Heart left ventricle (tissue), 13 donors: Measurements from ENCODE around the gene FBXW5.

Source experiments
- CTCF ChIP-seq, 12 donors: fragments of 200-600 bp; sonication (generic) in 4 of 12; IDR thresholded peaks; one replicate each; pipeline versions ENCODE4 v1.5.0 to v1.8.0; 2018 to 2022; ENCODE audit warnings: antibody characterized with exemption in 12 of 12, mild to moderate bottlenecking in 5 of 12
- POLR2A ChIP-seq, 2 donors: fragments of 450-650 bp; IDR thresholded peaks; one replicate each; pipeline ENCODE4 v1.6.1; 2017; ENCODE audit warnings: antibody characterized with exemption in 2 of 2, mild to moderate bottlenecking in 2 of 2, moderate library complexity in 2 of 2
- donor health status: ischemic (EF 13 %, LVEDD 7.1; RV severe dilation, severe dysfunction).
- donor health status: DM: no; HTN: yes; CAD: no.
- donor health status: DM: no; HTN: no; CAD: no.
- donor health status: ischemic (EF 25% LVEDD 6.9; RV normal size, moderate dysfunction).
- donor health status: ischemic (EF 25% LVEDD 5.7; RV mildly dilated, moderate dysfunction).
- donor health status: ischemic (EF 35%, LVEDD 5.7; RV mildly dilated, moderate dysfunction).
- donor health status: nonischemic (EF 11% LVEDD 7.7; RV severe dilation, severe dysfunction).
- donor health status: DM: yes; HTN: yes; CAD: no.
- donor health status: PGD.
- donor health status: ischemic (EF 29% LVEDD 5.4; RV normal size, mild dysfunction).
- donor health status: nonischemic (EF 23%, LVEDD 6.1; RV moderate dilation, normal function).

GRCh38 chr9:136952876-136953770 is 8.6 kb upstream of the FBXW5 start:
- TF ChIP-seq CTCF (IDR thresholded peaks at IDR 0.05): no peak
- no peak for TF ChIP-seq POLR2A (IDR thresholded peaks at IDR 0.05)
